HG02642 (cell line): ENCODE data around the gene ADAM30.
"Not testable (repeated sequence)": the region's sequence is repeated elsewhere in the genome, so short reads cannot be mapped to it uniquely, and the experiment has no call there.

Experiments used
- ATAC-seq: cut with Tn5 transposase; IDR thresholded peaks from one replicate; pipeline ENCODE4 v1.9.1; 2021; ENCODE audit warnings: mild to moderate bottlenecking; ENCODE audit not compliant: unreplicated experiment, poor library complexity

Gene ADAM30

GRCh38 chr1:119879510-119880434 is 16.5 kb downstream of the ADAM30 start:
- no peak for ATAC-seq

DNA sequence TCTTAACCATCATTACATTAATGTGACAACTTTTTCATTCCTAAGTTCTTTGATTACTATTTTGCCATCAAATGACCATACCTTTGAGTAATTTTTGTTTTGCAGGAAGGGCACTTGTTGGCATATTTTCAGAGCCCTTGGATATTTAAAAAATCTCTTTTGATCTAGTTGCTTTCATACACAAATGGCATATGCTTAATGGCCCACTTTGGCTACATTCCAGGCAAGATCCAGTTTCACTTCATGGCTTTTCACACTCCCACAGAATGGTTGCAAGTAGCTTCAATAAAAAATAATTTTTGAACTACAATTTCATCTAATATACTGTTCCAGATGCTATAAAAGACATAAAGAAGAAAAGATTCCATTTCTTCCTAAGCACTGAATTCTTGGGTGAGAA is 18.1 kb downstream of the ADAM30 start:
- no peak for ATAC-seq

DNA sequence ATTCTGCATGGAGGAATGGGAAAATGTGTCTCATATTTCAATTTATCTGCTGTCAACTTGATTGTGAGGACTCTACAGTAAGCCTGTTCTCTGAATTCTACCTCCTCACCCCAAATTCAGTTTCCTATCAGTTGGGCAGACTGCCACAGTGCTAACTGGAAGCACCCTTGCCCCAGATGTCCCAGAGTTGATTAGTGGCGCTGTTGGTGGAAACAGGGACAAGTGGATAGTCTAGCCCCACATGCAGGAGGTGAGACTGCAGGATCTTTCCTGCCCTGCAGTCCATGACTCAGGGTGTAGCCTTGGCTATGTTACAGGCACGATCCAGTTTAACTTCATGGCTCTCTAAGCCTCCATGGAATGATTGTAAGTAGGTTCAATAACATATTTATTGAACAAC is 22.1 kb downstream of the ADAM30 start:
- ATAC-seq = no peak

DNA sequence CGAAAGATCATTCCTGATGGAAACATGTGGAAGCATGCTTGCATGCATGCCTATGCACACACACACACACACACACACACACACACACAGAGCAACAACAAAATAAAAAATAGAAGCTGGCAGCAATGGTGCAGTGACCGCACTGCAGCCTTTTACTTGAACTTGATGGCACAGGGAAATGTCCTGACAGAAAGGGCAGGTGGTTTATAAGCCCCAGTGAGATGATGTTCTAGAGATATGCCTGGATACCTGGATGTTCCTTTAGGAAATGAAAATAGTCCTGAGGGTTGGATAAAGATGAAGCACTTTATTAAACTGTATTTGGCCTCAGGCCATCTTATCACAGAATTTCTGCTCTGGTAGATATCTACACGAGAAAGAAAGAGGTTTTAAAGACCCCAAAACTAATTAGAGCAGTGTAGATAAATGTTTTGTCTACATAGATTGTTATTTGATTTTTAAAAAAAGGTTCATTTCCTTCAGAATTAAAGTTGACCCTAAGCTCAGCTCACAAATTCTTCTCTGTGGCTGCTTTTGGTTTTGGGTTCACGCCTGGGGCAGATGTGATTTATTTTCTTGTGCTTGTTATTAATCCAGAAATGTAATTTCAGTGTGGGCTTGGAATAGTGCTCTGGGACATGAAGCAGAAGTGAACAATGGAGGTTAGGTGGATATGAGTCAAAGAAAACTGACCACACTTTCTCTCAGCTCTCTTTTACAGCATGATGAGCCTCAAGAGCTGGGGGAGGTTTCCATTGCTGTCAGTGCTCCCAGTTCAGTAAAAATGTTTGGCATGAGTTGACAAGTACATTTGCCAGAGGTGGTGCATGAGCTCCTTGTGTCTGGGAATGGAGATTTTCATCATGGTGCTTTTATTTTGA is 22.9 kb downstream of the ADAM30 start:
- no peak for ATAC-seq

DNA sequence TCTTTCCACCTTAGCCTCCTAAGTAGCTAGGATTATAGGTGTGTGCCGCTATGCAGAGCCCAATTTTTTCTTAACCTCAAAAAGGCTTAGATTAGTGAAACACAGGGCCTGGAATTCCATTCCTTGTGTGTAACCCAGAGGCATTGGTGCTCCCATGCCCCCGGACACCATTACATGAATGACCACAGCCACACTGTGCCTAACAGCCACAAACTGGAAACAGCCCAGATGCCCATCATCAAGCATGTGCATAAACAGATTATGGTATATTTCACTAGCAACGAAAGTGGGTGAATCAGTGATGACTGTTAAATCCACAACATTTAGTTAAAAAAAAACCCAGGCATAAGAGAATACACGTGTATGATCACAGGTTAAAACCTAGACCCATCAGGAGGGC is 24.4 kb downstream of the ADAM30 start:
- ATAC-seq = no peak

GRCh38 chr1:119870917-119871596 is 25.3 kb downstream of the ADAM30 start:
- no peak for ATAC-seq

DNA sequence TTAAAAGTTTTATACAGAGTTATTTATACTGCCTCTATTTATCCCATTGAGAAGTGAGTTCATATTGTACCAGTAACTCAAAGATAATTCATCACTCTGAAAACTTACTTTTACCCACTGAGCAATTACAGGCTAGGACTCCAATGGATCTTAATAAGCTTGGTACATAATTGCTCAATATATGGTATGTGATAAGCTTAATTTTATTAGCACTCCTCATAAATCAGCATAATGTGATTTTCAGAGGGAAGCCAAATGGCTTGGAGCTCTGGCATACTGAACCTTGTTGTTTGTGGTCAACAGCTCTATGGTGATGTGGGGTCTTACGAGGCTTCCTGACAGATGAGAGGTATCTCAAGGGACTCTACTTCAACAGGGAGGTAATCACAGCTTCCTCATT is 26.3 kb downstream of the ADAM30 start:
- ATAC-seq = no peak

GRCh38 chr1:119868176-119868575 is 28.1 kb downstream of the ADAM30 start:
- no peak for ATAC-seq

DNA sequence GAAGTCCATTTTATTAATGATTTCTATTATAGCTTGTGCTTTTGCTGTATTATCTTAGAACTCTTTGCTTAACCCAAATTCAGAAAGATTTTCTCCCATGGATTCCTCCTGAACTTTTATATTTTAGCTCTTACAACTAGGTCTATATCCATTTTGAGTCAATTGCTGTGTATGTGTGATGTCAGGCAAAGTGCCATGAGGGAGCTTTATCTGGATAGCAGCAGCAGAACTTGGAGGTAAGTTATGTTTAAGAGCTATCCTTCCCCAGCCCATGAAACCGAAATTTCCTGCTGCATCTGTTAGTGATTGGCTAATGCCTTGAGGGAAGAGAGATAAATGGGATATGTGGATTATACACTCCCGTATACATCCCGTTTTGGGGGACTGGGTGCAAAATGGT is 29.9 kb downstream of the ADAM30 start:
- no peak for ATAC-seq

- ATAC-seq = no peak
Measured at GRCh38 chr1:119865627-119866026, 30.7 kb downstream of the ADAM30 start.

- ATAC-seq = no peak
Measured at GRCh38 chr1:119862276-119862675, 34.0 kb downstream of the ADAM30 start.

DNA sequence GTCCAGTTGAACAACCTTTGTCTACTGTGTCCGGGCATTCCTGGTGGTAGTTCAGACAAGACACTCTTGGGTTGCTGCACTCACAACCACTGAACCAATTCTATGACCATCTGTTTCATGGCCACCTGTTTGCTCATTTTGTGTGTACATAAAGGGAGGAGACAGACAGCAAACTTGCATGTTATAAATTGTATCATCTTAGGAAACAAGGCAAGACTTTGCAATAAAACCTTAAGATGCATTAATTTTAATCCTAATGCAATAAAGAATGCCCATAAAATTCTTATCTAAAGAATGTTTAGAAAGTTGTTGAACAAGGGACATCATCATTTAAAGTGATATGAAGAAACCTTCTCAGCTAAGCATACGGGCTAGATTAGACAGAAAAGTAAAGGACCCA is 34.8 kb downstream of the ADAM30 start:
- ATAC-seq = no peak

- no peak for ATAC-seq
Measured at GRCh38 chr1:119859647-119860046, 36.7 kb downstream of the ADAM30 start.

DNA sequence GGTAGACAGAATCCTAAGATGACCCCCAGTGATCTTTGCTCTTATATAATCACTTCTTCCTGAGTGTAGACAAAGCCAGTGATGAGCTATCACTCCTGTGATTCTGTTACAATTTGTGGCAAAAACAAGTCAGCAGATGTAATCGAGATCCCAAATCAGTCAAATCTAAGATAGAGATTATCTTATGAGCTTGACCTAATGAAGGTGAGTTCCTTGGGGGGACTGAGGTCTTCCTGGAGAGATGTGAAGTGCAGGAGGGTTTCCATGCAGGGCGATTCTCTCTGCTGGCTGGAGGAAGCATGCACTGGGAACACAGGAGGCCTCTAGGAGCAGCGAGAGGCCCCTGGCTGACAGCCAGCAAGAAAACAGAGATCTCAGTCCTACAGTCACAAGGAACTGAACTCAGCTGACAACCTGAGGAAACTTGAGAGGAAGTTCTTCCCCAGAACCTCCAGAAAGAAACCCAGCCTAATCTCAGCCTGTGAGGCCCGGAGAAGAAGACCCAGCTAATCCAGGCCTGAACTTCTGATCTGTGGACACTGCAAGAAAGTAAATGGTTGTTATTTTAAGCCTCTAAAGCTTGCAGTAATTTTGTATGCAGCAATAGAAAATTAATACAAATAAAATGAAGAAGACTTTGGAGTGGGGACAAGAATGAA is 37.6 kb downstream of the ADAM30 start:
- not testable (repeated sequence) for ATAC-seq

- no peak for ATAC-seq
Measured at GRCh38 chr1:119858126-119858525, 38.2 kb downstream of the ADAM30 start.

- no peak for ATAC-seq
Measured at GRCh38 chr1:119853155-119853554, 43.2 kb downstream of the ADAM30 start.

DNA sequence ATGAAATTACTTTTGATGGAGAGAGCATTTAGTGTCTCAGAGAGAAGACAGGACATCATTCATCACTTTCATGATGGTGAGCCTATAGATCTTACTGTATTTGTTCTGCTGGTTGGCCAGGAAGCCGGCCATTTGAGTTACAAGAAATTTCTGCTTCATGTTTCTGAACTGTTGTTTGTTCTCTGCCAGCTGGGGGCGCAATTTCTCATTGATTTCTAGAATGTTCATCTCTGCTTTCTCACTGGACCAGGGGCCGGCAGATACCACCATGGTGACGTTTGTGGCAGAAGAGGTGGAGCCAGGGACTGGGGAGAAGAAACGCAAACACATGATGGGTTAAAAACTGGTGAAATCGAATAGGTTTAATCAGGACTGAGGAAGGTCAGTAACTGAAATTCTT is 52.1 kb downstream of the ADAM30 start:
- ATAC-seq = not testable (repeated sequence)
